ENCODE measurements around the gene MINAR1. TPM values are rescaled to one million over a fixed set of nuclear protein-coding genes. Genes with fewer than 3 reads are reported as not detected.

The MINAR1 gene
- total RNA-seq, 4 donors from 2014 or later: 0.20 to 0.60 (median 0.21) TPM

DNA sequence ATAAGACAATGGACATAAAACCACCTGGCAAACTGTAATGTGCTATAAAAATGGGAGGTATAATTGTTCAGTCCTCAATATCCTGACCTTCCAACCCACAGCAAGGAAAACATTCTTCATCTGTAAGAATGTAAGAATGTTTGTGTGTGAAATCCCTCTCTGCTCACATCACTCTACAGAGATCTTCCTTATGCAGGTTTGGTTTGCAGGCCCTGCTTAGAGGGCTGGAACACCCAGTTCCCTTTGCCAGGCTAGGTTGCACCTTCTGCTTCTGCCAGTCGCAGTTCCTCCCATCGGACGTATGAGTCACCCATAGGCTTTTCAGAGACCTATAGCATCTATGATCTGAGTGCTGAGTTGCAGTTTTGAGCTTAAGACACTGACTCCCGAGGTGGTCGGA is 24.1 kb upstream of the MINAR1 start:
- H3K36me3 ChIP-seq: peaks cover 0 to 13% (median 0%) of the 10 kb centered on the region in 3 donors
- H3K4me3 ChIP-seq: no peak overlapping the region
- H3K9me3 ChIP-seq: no peaks in the 10 kb centered on the region
- no peaks in the 10 kb centered on the region for H3K4me1 ChIP-seq
- no peak overlapping the region for H3K27ac ChIP-seq
- TF ChIP-seq, protein P1, sequence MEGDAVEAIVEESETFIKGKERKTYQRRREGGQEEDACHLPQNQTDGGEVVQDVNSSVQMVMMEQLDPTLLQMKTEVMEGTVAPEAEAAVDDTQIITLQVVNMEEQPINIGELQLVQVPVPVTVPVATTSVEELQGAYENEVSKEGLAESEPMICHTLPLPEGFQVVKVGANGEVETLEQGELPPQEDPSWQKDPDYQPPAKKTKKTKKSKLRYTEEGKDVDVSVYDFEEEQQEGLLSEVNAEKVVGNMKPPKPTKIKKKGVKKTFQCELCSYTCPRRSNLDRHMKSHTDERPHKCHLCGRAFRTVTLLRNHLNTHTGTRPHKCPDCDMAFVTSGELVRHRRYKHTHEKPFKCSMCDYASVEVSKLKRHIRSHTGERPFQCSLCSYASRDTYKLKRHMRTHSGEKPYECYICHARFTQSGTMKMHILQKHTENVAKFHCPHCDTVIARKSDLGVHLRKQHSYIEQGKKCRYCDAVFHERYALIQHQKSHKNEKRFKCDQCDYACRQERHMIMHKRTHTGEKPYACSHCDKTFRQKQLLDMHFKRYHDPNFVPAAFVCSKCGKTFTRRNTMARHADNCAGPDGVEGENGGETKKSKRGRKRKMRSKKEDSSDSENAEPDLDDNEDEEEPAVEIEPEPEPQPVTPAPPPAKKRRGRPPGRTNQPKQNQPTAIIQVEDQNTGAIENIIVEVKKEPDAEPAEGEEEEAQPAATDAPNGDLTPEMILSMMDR (IDR thresholded peaks at IDR 0.05): no peak
- TF ChIP-seq POLR2A (IDR thresholded peaks at IDR 0.05): no peak
- H3K27me3 ChIP-seq: no peaks in the 10 kb centered on the region
- DNase-seq (ENCODE audit: low spot score in 2 of 2): no peak
- 60 to 64% methylated on average over 5 of the region's 5 CpGs for WGBS, 2 donors

DNA sequence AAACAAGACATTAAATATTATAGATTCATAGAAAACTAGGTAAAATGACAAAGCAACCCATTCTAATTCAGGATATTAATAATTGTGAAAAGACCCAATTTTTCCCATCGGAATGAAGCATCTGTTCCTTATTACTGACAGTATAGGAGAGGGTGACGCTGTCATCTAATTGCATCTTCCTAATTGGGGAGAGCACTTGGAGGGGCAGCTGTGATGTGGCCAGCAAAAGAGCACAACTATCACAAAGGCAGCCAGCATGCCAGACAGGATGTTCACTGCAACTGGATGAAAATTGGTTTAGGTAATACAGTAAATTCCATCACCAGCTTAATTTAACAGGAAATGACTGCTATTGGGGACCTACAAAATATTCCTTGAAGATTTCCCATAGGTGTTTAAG is 21.9 kb upstream of the MINAR1 start:
- WGBS, 2 donors: 76 to 82% methylated on average over 2 of the region's 2 CpGs
- no peak for DNase-seq (ENCODE audit: low spot score in 2 of 2)
- Histone ChIP-seq H3K36me3 (peaks cover 0 to 13% (median 0%) of the 10 kb centered on the region in 3 donors), H3K27me3 (no peaks in the 10 kb centered on the region), H3K4me3 (no peak overlapping the region), H3K9me3 (no peaks in the 10 kb centered on the region), H3K4me1 (no peaks in the 10 kb centered on the region), H3K27ac (no peak overlapping the region)
- TF ChIP-seq, protein P1 (IDR thresholded peaks at IDR 0.05): no peak
- TF ChIP-seq POLR2A (IDR thresholded peaks at IDR 0.05) (no peak), EP300 (IDR thresholded peaks at IDR 0.05) (no peak)

GRCh38 chr15:79412010-79412409 is 20.1 kb upstream of the MINAR1 start:
- Histone ChIP-seq H3K4me1 (no peaks in the 10 kb centered on the region), H3K4me3 (no peak overlapping the region), H3K9me3 (no peaks in the 10 kb centered on the region), H3K36me3 (peaks cover 0 to 13% (median 0%) of the 10 kb centered on the region in 3 donors), H3K27me3 (no peaks in the 10 kb centered on the region), H3K27ac (no peak overlapping the region)
- no peak for TF ChIP-seq EP300 (IDR thresholded peaks at IDR 0.05)
- TF ChIP-seq, protein P1 (IDR thresholded peaks at IDR 0.05): no peak
- 100% methylated on average over 1 to 2 of the region's 3 CpGs for WGBS, 2 donors
- DNase-seq (ENCODE audit: low spot score in 2 of 2): no peak

DNA sequence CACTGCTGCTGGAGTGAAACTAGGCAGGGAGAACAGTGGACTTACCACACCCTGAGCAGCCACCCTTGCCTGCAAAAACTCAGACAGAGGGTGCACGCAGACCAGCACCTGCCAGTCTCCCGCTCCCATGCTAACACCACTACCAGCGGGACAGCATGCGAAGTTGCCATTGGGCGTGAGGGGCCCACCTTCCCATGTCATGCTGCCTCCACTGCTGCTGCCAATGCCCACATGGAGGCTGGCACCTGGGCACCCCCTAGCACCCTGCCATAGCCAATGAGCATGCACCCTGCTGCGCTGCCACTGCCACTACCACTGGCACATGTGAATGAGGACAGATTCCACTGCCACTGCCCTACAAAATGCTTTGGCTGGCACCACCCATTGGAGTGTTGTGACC is 19.7 kb upstream of the MINAR1 start:
- WGBS, 2 donors: 95 to 100% methylated on average over 6 of the region's 6 CpGs
- TF ChIP-seq EP300 (IDR thresholded peaks at IDR 0.05) (no peak), POLR2A (IDR thresholded peaks at IDR 0.05) (no peak)
- TF ChIP-seq, protein P1 (IDR thresholded peaks at IDR 0.05): no peak

DNA sequence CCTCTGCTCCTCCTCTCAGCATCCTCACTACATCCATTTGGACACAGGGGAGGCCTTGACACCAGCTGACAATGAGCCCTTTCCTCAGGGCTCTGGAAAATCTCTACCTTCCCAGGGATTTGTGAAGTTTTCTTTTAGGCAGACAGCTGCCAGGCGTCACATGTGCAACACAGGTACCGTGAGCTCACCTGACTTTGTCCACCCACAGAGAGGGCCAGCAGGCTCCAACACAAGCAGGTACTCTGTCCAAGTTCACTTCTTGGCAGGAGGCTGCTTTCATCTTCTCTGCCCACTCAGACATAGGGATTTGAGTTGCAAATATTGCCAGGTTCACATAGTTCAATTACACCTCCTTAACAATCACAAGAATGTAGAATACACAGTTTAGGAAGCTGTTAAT is 15.3 kb upstream of the MINAR1 start:
- Histone ChIP-seq H3K4me1 (no peaks in the 10 kb centered on the region), H3K36me3 (peaks cover 0 to 8% (median 0%) of the 10 kb centered on the region in 3 donors), H3K27me3 (peaks cover 0 to 2% of the 10 kb centered on the region in 2 donors), H3K9me3 (no peaks in the 10 kb centered on the region), H3K27ac (no peak overlapping the region), H3K4me3 (no peak overlapping the region)
- DNase-seq (ENCODE audit: low spot score in 2 of 2): no peak
- TF ChIP-seq, protein P1 (IDR thresholded peaks at IDR 0.05): no peak
- no peak for TF ChIP-seq EP300 (IDR thresholded peaks at IDR 0.05)
- WGBS, 2 donors: 96 to 100% methylated on average over 2 of the region's 2 CpGs

More for the DNA sequence above, 19.7 kb upstream of the MINAR1 start:
- H3K4me1 ChIP-seq: no peaks in the 10 kb centered on the region
- no peaks in the 10 kb centered on the region for H3K27me3 ChIP-seq
- no peak overlapping the region for H3K4me3 ChIP-seq
- H3K36me3 ChIP-seq: peaks cover 0 to 13% (median 0%) of the 10 kb centered on the region in 3 donors
- no peak overlapping the region for H3K27ac ChIP-seq
- no peak for DNase-seq (ENCODE audit: low spot score in 2 of 2)
- no peaks in the 10 kb centered on the region for H3K9me3 ChIP-seq

All from tibial nerve (tissue), 4 donors.